Muscle of leg (tissue), 16 donors: ENCODE data around the gene PEX5. TPM values are rescaled to one million over a fixed set of nuclear protein-coding genes. Genes with fewer than 3 reads are reported as not detected.

Source experiments
- DNase-seq: peaks from one replicate; pipeline ENCODE4 v3.0.0; 2013
- H3K27ac ChIP-seq: one replicate; pipeline ENCODE4 v1.5.1; 2013; ENCODE audit warnings: mild to moderate bottlenecking, low read length, control low read depth
- H3K27me3 ChIP-seq: one replicate; pipeline ENCODE4 v1.6.1; 2013; ENCODE audit warnings: low read length; ENCODE audit not compliant: control insufficient read depth, insufficient read depth
- H3K36me3 ChIP-seq: one replicate; pipeline ENCODE4 v1.6.1; 2013; ENCODE audit warnings: low read length; ENCODE audit not compliant: control insufficient read depth, insufficient read depth
- H3K4me1 ChIP-seq: one replicate; pipeline ENCODE4 v1.6.1; 2013; ENCODE audit warnings: low read length; ENCODE audit not compliant: control insufficient read depth, insufficient read depth
- H3K4me3 ChIP-seq: one replicate; pipeline ENCODE4 v1.5.1; 2013; ENCODE audit warnings: low read length, control low read depth
- H3K9me3 ChIP-seq: replicated peaks from 2 replicates; pipeline ENCODE4 v1.6.1; 2013; ENCODE audit warnings: low read depth, low read length; ENCODE audit not compliant: control insufficient read depth
- WGBS: methylation state at CpG from one replicate; pipeline ENCODE4 v1.1.5; 2013; ENCODE audit warnings: missing lambda C conversion rate; ENCODE audit not compliant: insufficient coverage; 5-methylcytosine and 5-hydroxymethylcytosine counted together
- long read RNA-seq, 11 donors: transcript quantifications; one replicate each; lab custom pipeline, GENCODE V29; 2026
- polyA plus RNA-seq, 8 donors: library from polyadenylated mRNA; unstranded; fragments of 120-200 nt; gene quantifications; one replicate each; pipeline versions ENCODE4 v1.2.1 to v1.2.3, GENCODE V29; 2013; ENCODE audit warnings: inconsistent platforms in 1 of 8, low replicate concordance in 1 of 8; ENCODE audit not compliant: insufficient read length in 8 of 8, insufficient read depth in 1 of 8
- total RNA-seq: library from RNA; stranded (reverse); fragments of 120-200 nt; gene quantifications from one replicate; pipeline ENCODE4 v1.2.4, GENCODE V29; 2013

PEX5 gene
- total RNA-seq (26.0 TPM), polyA plus RNA-seq (10 to 100 TPM; 34.1 to 44.8 (median 38.8) TPM)
- long read RNA-seq, donor 1, result 0 reads
- long read RNA-seq, donor 2, partial matches to known transcripts, result 0 of 1 reads
- long read RNA-seq, donor 2, other reads (novel, unspliced or antisense), result 0 of 1 reads
- long read RNA-seq, donor 3, partial matches to known transcripts, result 0 of 1 reads
- long read RNA-seq, donor 3, other reads (novel, unspliced or antisense), result 0 of 1 reads
- long read RNA-seq, donor 4, partial matches to known transcripts, result 0 of 1 reads
- long read RNA-seq, donor 4, other reads (novel, unspliced or antisense), result 0 of 1 reads
- long read RNA-seq, donor 5, partial matches to known transcripts, result 19 of 21 reads
- long read RNA-seq, donor 5, other reads (novel, unspliced or antisense), result 0 of 21 reads
- long read RNA-seq, donor 6, partial matches to known transcripts, result 20 of 22 reads
- long read RNA-seq, donor 6, other reads (novel, unspliced or antisense), result 0 of 22 reads
- long read RNA-seq, donor 7, partial matches to known transcripts, result 0 of 3 reads
- long read RNA-seq, donor 7, other reads (novel, unspliced or antisense), result 0 of 3 reads
- long read RNA-seq, donor 8, partial matches to known transcripts, result 0 of 1 reads
- long read RNA-seq, donor 8, other reads (novel, unspliced or antisense), result 0 of 1 reads
- long read RNA-seq, donor 9, partial matches to known transcripts, result 0 of 1 reads
- long read RNA-seq, donor 9, other reads (novel, unspliced or antisense), result 0 of 1 reads
- long read RNA-seq, donor 10, partial matches to known transcripts, result 0 of 2 reads
- long read RNA-seq, donor 10, other reads (novel, unspliced or antisense), result 0 of 2 reads
- long read RNA-seq, donor 11, partial matches to known transcripts, result 13 of 15 reads
- long read RNA-seq, donor 11, other reads (novel, unspliced or antisense), result 0 of 15 reads

- peak within 1 kb of the TSS; percentile 88 for H3K27ac ChIP-seq
- no peaks in the 10 kb centered on the region for H3K9me3 ChIP-seq
- peaks cover 22% of the 10 kb centered on the region for H3K4me1 ChIP-seq
- H3K36me3 ChIP-seq, result peaks cover 11% of the 10 kb centered on the region
- DNase-seq, result peak; percentile 98
- under 1% methylated on average over 49 of the region's 68 CpGs for WGBS
- H3K4me3 ChIP-seq, result peak within 1 kb of the TSS; percentile 77
- no peaks in the 10 kb centered on the region for H3K27me3 ChIP-seq
Observed at GRCh38 chr12:7189398-7190267, at the start of gene PEX5. TSS of gene PEX5 (plus strand) at chr12:7189686. CDS start at chr12:7190378, 692 bp downstream.

GRCh38 chr12:7141351-7142005 is 48.0 kb upstream of the PEX5 start:
- 83% methylated on average over 3 of the region's 7 CpGs for WGBS
- Histone ChIP-seq H3K9me3 (no peaks in the 10 kb centered on the region), H3K4me1 (no peaks in the 10 kb centered on the region), H3K36me3 (peaks cover 34% of the 10 kb centered on the region), H3K4me3 (no peak overlapping the region), H3K27ac (no peak overlapping the region), H3K27me3 (no peaks in the 10 kb centered on the region)
- DNase-seq, result no peak

GRCh38 chr12:7142056-7142644 is 47.3 kb upstream of the PEX5 start:
- no peak overlapping the region for H3K4me3 ChIP-seq
- no peak overlapping the region for H3K27ac ChIP-seq
- no peaks in the 10 kb centered on the region for H3K4me1 ChIP-seq
- H3K27me3 ChIP-seq, result no peaks in the 10 kb centered on the region
- 77% methylated on average over 3 of the region's 5 CpGs for WGBS
- H3K36me3 ChIP-seq, result peaks cover 28% of the 10 kb centered on the region
- DNase-seq, result no peak
- no peaks in the 10 kb centered on the region for H3K9me3 ChIP-seq

- Histone ChIP-seq H3K36me3 (peaks cover 24% of the 10 kb centered on the region), H3K4me1 (no peaks in the 10 kb centered on the region), H3K4me3 (no peak overlapping the region), H3K27me3 (no peaks in the 10 kb centered on the region), H3K9me3 (no peaks in the 10 kb centered on the region), H3K27ac (no peak overlapping the region)
- WGBS, result 98% methylated on average over 12 of the region's 18 CpGs
- DNase-seq, result no peak
Observed at GRCh38 chr12:7142809-7143465, 46.5 kb upstream of the PEX5 start.

- H3K4me3 ChIP-seq, result no peak overlapping the region
- peaks cover 26% of the 10 kb centered on the region for H3K36me3 ChIP-seq
- no peak for DNase-seq
- no peak overlapping the region for H3K27ac ChIP-seq
- H3K9me3 ChIP-seq, result no peaks in the 10 kb centered on the region
- 92% methylated on average over 4 of the region's 7 CpGs for WGBS
- H3K4me1 ChIP-seq, result no peaks in the 10 kb centered on the region
- H3K27me3 ChIP-seq, result no peaks in the 10 kb centered on the region
Observed at GRCh38 chr12:7143564-7143963, 45.9 kb upstream of the PEX5 start.

- Histone ChIP-seq H3K9me3 (no peaks in the 10 kb centered on the region), H3K36me3 (peaks cover 36% of the 10 kb centered on the region), H3K27me3 (no peaks in the 10 kb centered on the region), H3K27ac (no peak overlapping the region), H3K4me3 (no peak overlapping the region), H3K4me1 (no peaks in the 10 kb centered on the region)
- peak; percentile 63 for DNase-seq
- 65% methylated on average over 2 of the region's 11 CpGs for WGBS
Observed at GRCh38 chr12:7144414-7145120, 44.9 kb upstream of the PEX5 start.

GRCh38 chr12:7145671-7146070 is 43.8 kb upstream of the PEX5 start:
- no peak overlapping the region for H3K4me3 ChIP-seq
- no peaks in the 10 kb centered on the region for H3K4me1 ChIP-seq
- no peak for DNase-seq
- H3K27me3 ChIP-seq, result no peaks in the 10 kb centered on the region
- 84% methylated on average over 3 of the region's 4 CpGs for WGBS
- H3K27ac ChIP-seq, result no peak overlapping the region
- H3K36me3 ChIP-seq, result peaks cover 37% of the 10 kb centered on the region
- H3K9me3 ChIP-seq, result no peaks in the 10 kb centered on the region

GRCh38 chr12:7146228-7146627 is 43.3 kb upstream of the PEX5 start:
- no peaks in the 10 kb centered on the region for H3K27me3 ChIP-seq
- H3K4me3 ChIP-seq, result no peak overlapping the region
- no peaks in the 10 kb centered on the region for H3K9me3 ChIP-seq
- H3K27ac ChIP-seq, result no peak overlapping the region
- WGBS, result 88% methylated on average over 5 of the region's 7 CpGs
- DNase-seq, result no peak
- H3K36me3 ChIP-seq, result peaks cover 38% of the 10 kb centered on the region
- H3K4me1 ChIP-seq, result no peaks in the 10 kb centered on the region
